ENCODE results near the gene TAF11L10. TPM values are rescaled to one million over a fixed set of nuclear protein-coding genes. Genes with fewer than 3 reads are reported as not detected.
"Not testable (repeated sequence)": the region's sequence is repeated elsewhere in the genome, so short reads cannot be mapped to it uniquely, and the experiment has no call there.

Gene TAF11L10
- not detected in 2 replicates for total RNA-seq (2013; cell fraction: nucleolus; rRNA removed)
- total RNA-seq (2014; rRNA removed) (not detected in 2 replicates), total RNA-seq (2014; rRNA removed; fragmentation: Illumina TruSeq; extraction: Trizol) (not detected in 2 replicates), total RNA-seq (2021) (not detected in 2 replicates), polyA plus RNA-seq (2011; rRNA removed) (not detected in 2 replicates), polyA plus RNA-seq (2014; fragmentation: Illumina TruSeq; extraction: Trizol) (not detected in 2 replicates), polyA plus RNA-seq (2014; fragmentation: Nextera tagmentation; extraction: Ambion mirVana) (not detected), polyA plus RNA-seq (2014; rRNA removed) (not detected in 2 replicates), polyA plus RNA-seq (2016; fragmentation: Nextera tagmentation; extraction: Ambion mirVana) (not detected), polyA minus RNA-seq (2011; rRNA and poly(A)+ RNA removed) (not detected in 2 replicates), Bru-seq, nascent RNA (not detected), BruChase-seq, experiment 1, labeled RNA remaining after a 6-hour chase (not detected), BruChase-seq, experiment 2, labeled RNA remaining after a 2-hour chase (not detected)
- polyA plus RNA-seq (2011; ENCODE audit: low read depth), result not detected
- polyA plus RNA-seq (2011; cell fraction: cytosol; rRNA removed), result not detected in 2 replicates
- not detected in 2 replicates for polyA plus RNA-seq (2011; cell fraction: nucleus; rRNA removed)
- polyA plus RNA-seq (2012), result not detected in 2 replicates
- polyA minus RNA-seq (2011; cell fraction: cytosol; rRNA and poly(A)+ RNA removed), result not detected in 2 replicates
- polyA minus RNA-seq (2011; cell fraction: nucleus; rRNA and poly(A)+ RNA removed), result not detected in 2 replicates
- long read RNA-seq, experiment 1, result 0 reads
- long read RNA-seq, experiment 2, result 0 reads

GRCh38 chr5:17597728-17598127, at the start of gene TAF11L10:
Gene TAF11L10 (minus strand): TSS chr5:17597828.
- BruUV-seq (replicated peaks); intact Hi-C loops (cut with micrococcal nuclease; ENCODE audit: unreplicated experiment); H4K20me1 ChIP-seq (ENCODE audit: control insufficient read depth, insufficient read depth); ATAC-seq; H3K4me2 ChIP-seq (ENCODE audit: control insufficient read depth, insufficient read depth); RAD21 ChIA-PET (ENCODE audit: unreplicated experiment); POLR2A ChIA-PET; H3K27me3 ChIP-seq (replicated peaks in 1 of 2; ENCODE audit: control insufficient read depth in 2 of 2, insufficient read depth in 2 of 2, low read length in 1 of 2); H3K79me2 ChIP-seq (ENCODE audit: control insufficient read depth, insufficient read depth, low read length); H3K4me1 ChIP-seq (ENCODE audit: control insufficient read depth, insufficient read depth, low read length); H3K27ac ChIP-seq (ENCODE audit: control insufficient read depth, insufficient read depth); FAIRE-seq; CTCF ChIA-PET; DNase-seq (ENCODE audit: low read depth, low spot score); H3K9me3 ChIP-seq (replicated peaks; ENCODE audit: control insufficient read depth, insufficient read depth, low read length); H3K9ac ChIP-seq (ENCODE audit: control insufficient read depth, insufficient read depth, low read length); in situ Hi-C loops (cut with MboI); SMC1A ChIA-PET (ENCODE audit: uncharacterized antibody, unreplicated experiment); H2AFZ ChIP-seq (ENCODE audit: control insufficient read depth, low read depth, low read length); H3K36me3 ChIP-seq (ENCODE audit: control insufficient read depth in 2 of 2, insufficient read depth in 2 of 2, low read length in 1 of 2); H3K4me3 ChIP-seq: not testable (repeated sequence)
- WGBS (ENCODE audit: insufficient coverage, insufficient replicate concordance, low lambda C conversion rate, missing lambda C conversion rate), result no CpG with 5 or more reads among the region's 15 CpGs

- H3K27me3 ChIP-seq (replicated peaks in 1 of 2; ENCODE audit: control insufficient read depth in 2 of 2, insufficient read depth in 2 of 2, low read length in 1 of 2), result no peaks in the 10 kb centered on the region
- intact Hi-C loops (cut with micrococcal nuclease; ENCODE audit: unreplicated experiment), result no loop called here
- ATAC-seq (no peak), FAIRE-seq (no peak), DNase-seq (ENCODE audit: low read depth, low spot score) (no peak)
- in situ Hi-C loops (cut with MboI), result no loop called here
- RAD21 ChIA-PET (ENCODE audit: unreplicated experiment), result no interaction called here
- BruUV-seq (replicated peaks), result no TSS peak
- H4K20me1 ChIP-seq (ENCODE audit: control insufficient read depth, insufficient read depth), result no peaks in the 10 kb centered on the region
- CTCF ChIA-PET, result no interaction called here
- no peak within 1 kb of the TSS for H2AFZ ChIP-seq (ENCODE audit: control insufficient read depth, low read depth, low read length)
- no peaks in the 10 kb centered on the region for H3K36me3 ChIP-seq (ENCODE audit: control insufficient read depth in 2 of 2, insufficient read depth in 2 of 2, low read length in 1 of 2)
- no peak within 1 kb of the TSS for H3K4me3 ChIP-seq
- no peak within 1 kb of the TSS for H3K27ac ChIP-seq (ENCODE audit: control insufficient read depth, insufficient read depth)
- H3K4me1 ChIP-seq (ENCODE audit: control insufficient read depth, insufficient read depth, low read length), result no peaks in the 10 kb centered on the region
- SMC1A ChIA-PET (ENCODE audit: uncharacterized antibody, unreplicated experiment), result no interaction called here
- POLR2A ChIA-PET, result no interaction called here
- WGBS (ENCODE audit: insufficient coverage, insufficient replicate concordance, low lambda C conversion rate, missing lambda C conversion rate), result 24% methylated on average over 5 of the region's 5 CpGs
- H3K9me3 ChIP-seq (replicated peaks; ENCODE audit: control insufficient read depth, insufficient read depth, low read length), result no peaks in the 10 kb centered on the region
- no peaks in the 10 kb centered on the region for H3K79me2 ChIP-seq (ENCODE audit: control insufficient read depth, insufficient read depth, low read length)
- no peak within 1 kb of the TSS for H3K9ac ChIP-seq (ENCODE audit: control insufficient read depth, insufficient read depth, low read length)
- no peak within 1 kb of the TSS for H3K4me2 ChIP-seq (ENCODE audit: control insufficient read depth, insufficient read depth)
- TF ChIP-seq PRDM15 (CRISPR knock-in tag; IDR thresholded peaks at IDR 0.05), result no peak
- TF ChIP-seq MLLT1 (IDR thresholded peaks at IDR 0.05), result no peak
- TF ChIP-seq BMI1 (IDR thresholded peaks at IDR 0.05; ENCODE audit: borderline replicate concordance), result no peak
- TF ChIP-seq ATF2 (IDR thresholded peaks at IDR 0.05; ENCODE audit: low read length), result no peak
- TF ChIP-seq TAF1 (IDR thresholded peaks at IDR 0.05; ENCODE audit: borderline replicate concordance, low read depth, low read length), result no peak
- TF ChIP-seq IKZF1 (conservative IDR thresholded peaks at IDR 0.05), result no peak
- no peak for TF ChIP-seq BACH1 (IDR thresholded peaks at IDR 0.05; ENCODE audit: borderline replicate concordance)
- TF ChIP-seq HDAC6 (IDR thresholded peaks at IDR 0.05; ENCODE audit: unreplicated experiment), result no peak
Measured at GRCh38 chr5:17634160-17634559, 36.5 kb upstream of the TAF11L10 start, which contains the start of gene TAF11L14. Gene TAF11L14 (plus strand): TSS chr5:17634460.
